ENCODE data around the gene OR2A5. TPM values are rescaled to one million over a fixed set of nuclear protein-coding genes. Genes with fewer than 3 reads are reported as not detected.

The OR2A5 gene
- total RNA-seq, 4 donors from 2014 or later: not detected

- H3K9me3 ChIP-seq: no peaks in the 10 kb centered on the region
- WGBS, 2 donors (ENCODE audit: low coverage in 1 of 2): 71 to 85% methylated on average over 5 of the region's 5 CpGs
- H3K36me3 ChIP-seq: no peaks in the 10 kb centered on the region
- H3K4me1 ChIP-seq: no peaks in the 10 kb centered on the region
- TF ChIP-seq POLR2AphosphoS5 (IDR thresholded peaks at IDR 0.05): no peak
- TF ChIP-seq CTCF (IDR thresholded peaks at IDR 0.05): no peak
- no peak for TF ChIP-seq EP300 (IDR thresholded peaks at IDR 0.05; ENCODE audit: low read depth)
- TF ChIP-seq POLR2A (IDR thresholded peaks at IDR 0.05): no peak
- H3K4me3 ChIP-seq: no peak overlapping the region
- no peaks in the 10 kb centered on the region for H3K27me3 ChIP-seq
- in situ Hi-C loops (cut with MboI; ENCODE audit: low pct_ligation_motif_present in 1 of 4, low pct_unique_long_range_greater_than_20kb in 1 of 4, low sequenced_read_pairs in 3 of 4) (no loop called here), intact Hi-C loops (cut with DNase I; ENCODE audit: low total_unique reads) (no loop called here)
- no peak overlapping the region for H3K27ac ChIP-seq
- no peak for DNase-seq
Observed at GRCh38 chr7:144011458-144012230, 37.1 kb upstream of the OR2A5 start.

GRCh38 chr7:144018065-144018464 is 30.7 kb upstream of the OR2A5 start:
- no peak overlapping the region for H3K4me3 ChIP-seq
- TF ChIP-seq EP300 (IDR thresholded peaks at IDR 0.05; ENCODE audit: low read depth) (no peak), POLR2AphosphoS5 (IDR thresholded peaks at IDR 0.05) (no peak), CTCF (IDR thresholded peaks at IDR 0.05) (no peak), POLR2A (IDR thresholded peaks at IDR 0.05) (no peak)
- no peak for DNase-seq
- no peaks in the 10 kb centered on the region for H3K36me3 ChIP-seq
- H3K4me1 ChIP-seq: no peaks in the 10 kb centered on the region
- in situ Hi-C loops (cut with MboI; ENCODE audit: low pct_ligation_motif_present in 1 of 4, low pct_unique_long_range_greater_than_20kb in 1 of 4, low sequenced_read_pairs in 3 of 4): no loop called here
- WGBS, 2 donors (ENCODE audit: low coverage in 1 of 2): 76 to 82% methylated on average over 4 of the region's 4 CpGs
- intact Hi-C loops (cut with DNase I; ENCODE audit: low total_unique reads): no loop called here
- no peak overlapping the region for H3K27ac ChIP-seq
- H3K27me3 ChIP-seq: no peaks in the 10 kb centered on the region
- no peaks in the 10 kb centered on the region for H3K9me3 ChIP-seq

DNA sequence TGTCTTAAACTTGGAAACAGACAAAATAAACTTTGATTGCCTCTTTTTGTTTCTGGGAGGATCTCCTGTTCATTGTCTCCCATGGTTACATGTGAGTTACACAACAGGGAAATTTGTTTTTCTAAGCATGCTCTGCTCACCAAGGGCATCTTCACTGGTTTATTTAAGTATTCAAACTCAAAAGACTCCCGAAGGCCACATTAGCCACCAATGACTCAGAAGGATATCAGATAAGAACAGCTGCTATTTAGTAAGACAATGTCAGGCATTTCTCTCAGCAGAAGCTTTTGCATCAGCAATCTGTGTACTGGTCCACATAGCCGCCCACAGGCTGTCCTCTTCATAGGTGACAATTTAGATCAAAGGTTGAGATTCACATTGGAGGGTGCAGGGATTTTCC is 29.3 kb upstream of the OR2A5 start:
- Histone ChIP-seq H3K27me3 (no peaks in the 10 kb centered on the region), H3K36me3 (no peaks in the 10 kb centered on the region), H3K4me3 (no peak overlapping the region), H3K9me3 (no peaks in the 10 kb centered on the region), H3K27ac (no peak overlapping the region), H3K4me1 (no peaks in the 10 kb centered on the region)
- WGBS, 2 donors (ENCODE audit: low coverage in 1 of 2): 46 to 75% methylated on average over 1 to 2 of the region's 2 CpGs
- DNase-seq: no peak
- intact Hi-C loops (cut with DNase I; ENCODE audit: low total_unique reads) (no loop called here), in situ Hi-C loops (cut with MboI; ENCODE audit: low pct_ligation_motif_present in 1 of 4, low pct_unique_long_range_greater_than_20kb in 1 of 4, low sequenced_read_pairs in 3 of 4) (no loop called here)
- no peak for TF ChIP-seq POLR2A (IDR thresholded peaks at IDR 0.05)
- TF ChIP-seq POLR2AphosphoS5 (IDR thresholded peaks at IDR 0.05): no peak
- no peak for TF ChIP-seq EP300 (IDR thresholded peaks at IDR 0.05; ENCODE audit: low read depth)

DNA sequence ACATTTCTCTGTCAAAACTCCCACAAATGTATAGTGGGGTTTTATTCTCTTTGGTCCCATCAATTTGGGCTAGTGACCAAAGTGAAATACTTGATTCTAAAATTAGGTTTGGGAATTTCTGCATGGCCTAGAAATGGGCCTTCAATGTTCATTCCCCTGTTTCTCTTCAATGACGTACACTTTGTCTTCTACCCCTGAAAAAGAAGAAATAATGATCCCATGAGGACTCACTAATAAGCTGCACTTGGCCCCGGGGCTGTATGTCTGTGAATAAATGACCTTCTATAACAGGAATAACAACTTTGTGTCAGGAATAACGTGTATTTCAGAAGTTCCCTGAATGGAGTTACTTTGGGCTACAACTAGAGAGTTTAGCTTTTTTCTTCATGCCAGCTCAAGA is 28.4 kb upstream of the OR2A5 start:
- no peak overlapping the region for H3K27ac ChIP-seq
- no peak overlapping the region for H3K4me3 ChIP-seq
- H3K36me3 ChIP-seq: no peaks in the 10 kb centered on the region
- in situ Hi-C loops (cut with MboI; ENCODE audit: low pct_ligation_motif_present in 1 of 4, low pct_unique_long_range_greater_than_20kb in 1 of 4, low sequenced_read_pairs in 3 of 4) (no loop called here), intact Hi-C loops (cut with DNase I; ENCODE audit: low total_unique reads) (no loop called here)
- H3K4me1 ChIP-seq: no peaks in the 10 kb centered on the region
- no peak for DNase-seq
- no peaks in the 10 kb centered on the region for H3K27me3 ChIP-seq
- WGBS, 2 donors (ENCODE audit: low coverage in 1 of 2): 42 to 62% methylated on average over 3 of the region's 3 CpGs
- TF ChIP-seq POLR2AphosphoS5 (IDR thresholded peaks at IDR 0.05): no peak
- no peaks in the 10 kb centered on the region for H3K9me3 ChIP-seq

- intact Hi-C loops (cut with DNase I; ENCODE audit: low total_unique reads): no loop called here
- Histone ChIP-seq H3K27me3 (no peaks in the 10 kb centered on the region), H3K4me3 (no peak overlapping the region), H3K27ac (no peak overlapping the region), H3K36me3 (no peaks in the 10 kb centered on the region), H3K4me1 (no peaks in the 10 kb centered on the region), H3K9me3 (no peaks in the 10 kb centered on the region)
- DNase-seq: no peak
- in situ Hi-C loops (cut with MboI; ENCODE audit: low pct_ligation_motif_present in 1 of 4, low pct_unique_long_range_greater_than_20kb in 1 of 4, low sequenced_read_pairs in 3 of 4): no loop called here
- TF ChIP-seq POLR2A (IDR thresholded peaks at IDR 0.05) (no peak), POLR2AphosphoS5 (IDR thresholded peaks at IDR 0.05) (no peak), EP300 (IDR thresholded peaks at IDR 0.05; ENCODE audit: low read depth) (no peak)
Observed at GRCh38 chr7:144022169-144022568, 26.6 kb upstream of the OR2A5 start.
